Stomach (tissue), 4 donors: ENCODE data around the gene LAMTOR3.

Experiments used
- EP300 ChIP-seq: sonication (generic); formaldehyde crosslinking; IDR thresholded peaks from one replicate; pipeline ENCODE4 v1.6.1; 2017; ENCODE audit warnings: antibody characterized with exemption
- POLR2AphosphoS5 ChIP-seq, 3 donors: sonication (generic); formaldehyde crosslinking; IDR thresholded peaks; one replicate each; pipeline ENCODE4 v1.6.1; 2016; ENCODE audit warnings: antibody characterized with exemption in 3 of 3
- TF ChIP-seq, protein P1 (sequence below), 7 experiments: fragments of 450-650 bp in 4 of 7; fragments of 200-600 bp in 3 of 7; sonication (generic) in 3 of 7; IDR thresholded peaks; one replicate each; pipeline ENCODE4 v1.5.1; 2016 to 2019; ENCODE audit warnings: antibody characterized with exemption in 7 of 7, control low read depth in 2 of 7, mild to moderate bottlenecking in 1 of 7

DNA sequence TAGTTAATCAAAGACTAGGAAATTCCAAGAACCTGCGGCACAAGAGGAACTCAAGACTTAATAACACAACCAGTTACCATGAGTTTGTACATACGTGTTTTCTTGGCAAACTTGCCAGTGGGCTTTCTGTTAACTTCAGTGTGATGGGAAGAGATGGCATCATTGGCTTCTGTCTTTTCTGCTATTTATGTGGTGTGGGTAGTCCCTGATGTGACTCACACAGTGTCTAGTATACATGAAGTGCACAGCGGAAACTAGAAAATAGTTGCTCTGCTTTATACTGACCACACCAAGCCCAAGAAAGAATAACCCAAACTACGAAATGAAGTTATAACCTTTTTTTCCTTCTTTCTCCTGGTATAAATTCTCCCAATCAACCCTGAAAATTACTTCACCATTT, 53.1 kb downstream of the LAMTOR3 start:
- no peak for TF ChIP-seq EP300
- no peak for TF ChIP-seq POLR2AphosphoS5 (IDR thresholded peaks at IDR 0.05)
- TF ChIP-seq, protein P1, sequence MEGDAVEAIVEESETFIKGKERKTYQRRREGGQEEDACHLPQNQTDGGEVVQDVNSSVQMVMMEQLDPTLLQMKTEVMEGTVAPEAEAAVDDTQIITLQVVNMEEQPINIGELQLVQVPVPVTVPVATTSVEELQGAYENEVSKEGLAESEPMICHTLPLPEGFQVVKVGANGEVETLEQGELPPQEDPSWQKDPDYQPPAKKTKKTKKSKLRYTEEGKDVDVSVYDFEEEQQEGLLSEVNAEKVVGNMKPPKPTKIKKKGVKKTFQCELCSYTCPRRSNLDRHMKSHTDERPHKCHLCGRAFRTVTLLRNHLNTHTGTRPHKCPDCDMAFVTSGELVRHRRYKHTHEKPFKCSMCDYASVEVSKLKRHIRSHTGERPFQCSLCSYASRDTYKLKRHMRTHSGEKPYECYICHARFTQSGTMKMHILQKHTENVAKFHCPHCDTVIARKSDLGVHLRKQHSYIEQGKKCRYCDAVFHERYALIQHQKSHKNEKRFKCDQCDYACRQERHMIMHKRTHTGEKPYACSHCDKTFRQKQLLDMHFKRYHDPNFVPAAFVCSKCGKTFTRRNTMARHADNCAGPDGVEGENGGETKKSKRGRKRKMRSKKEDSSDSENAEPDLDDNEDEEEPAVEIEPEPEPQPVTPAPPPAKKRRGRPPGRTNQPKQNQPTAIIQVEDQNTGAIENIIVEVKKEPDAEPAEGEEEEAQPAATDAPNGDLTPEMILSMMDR (IDR thresholded peaks at IDR 0.05), result no peak
